HG03103 (cell line): ENCODE measurements around the gene TSSK6.

ENCODE experiments used
- ATAC-seq: cut with Tn5 transposase; IDR thresholded peaks from one replicate; pipeline ENCODE4 v1.9.1; 2021; ENCODE audit warnings: low read depth; ENCODE audit not compliant: unreplicated experiment

The TSSK6 gene

DNA sequence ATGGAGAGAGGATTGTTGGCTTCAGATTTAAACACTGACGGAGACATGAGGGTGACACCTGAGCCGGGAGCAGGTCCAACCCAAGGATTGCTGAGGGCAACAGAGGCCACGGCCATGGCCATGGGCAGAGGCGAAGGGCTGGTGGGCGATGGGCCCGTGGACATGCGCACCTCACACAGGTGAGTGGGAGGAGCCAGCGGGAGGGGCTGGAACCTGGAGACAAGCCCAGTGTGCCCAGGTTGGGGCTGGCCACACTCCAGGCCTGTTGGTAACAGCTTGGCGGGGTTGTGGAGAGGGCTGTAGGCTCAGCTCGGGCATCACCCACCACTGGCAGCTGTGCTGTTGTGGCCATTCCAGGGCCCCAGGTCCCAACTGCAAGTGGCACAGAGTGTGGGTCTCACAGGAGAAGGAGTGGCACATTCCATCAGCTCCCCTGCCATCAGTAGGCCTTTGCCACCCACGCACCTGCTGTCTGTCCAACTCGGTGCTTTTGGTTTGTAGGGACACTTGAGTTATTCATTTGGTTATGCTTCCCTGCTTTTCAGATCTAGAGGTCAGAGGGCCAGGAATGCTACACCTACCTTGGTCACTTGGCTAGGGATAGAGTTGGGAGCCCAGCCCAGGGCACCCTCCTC is 49.8 kb downstream of the TSSK6 start:
- ATAC-seq = no peak

DNA sequence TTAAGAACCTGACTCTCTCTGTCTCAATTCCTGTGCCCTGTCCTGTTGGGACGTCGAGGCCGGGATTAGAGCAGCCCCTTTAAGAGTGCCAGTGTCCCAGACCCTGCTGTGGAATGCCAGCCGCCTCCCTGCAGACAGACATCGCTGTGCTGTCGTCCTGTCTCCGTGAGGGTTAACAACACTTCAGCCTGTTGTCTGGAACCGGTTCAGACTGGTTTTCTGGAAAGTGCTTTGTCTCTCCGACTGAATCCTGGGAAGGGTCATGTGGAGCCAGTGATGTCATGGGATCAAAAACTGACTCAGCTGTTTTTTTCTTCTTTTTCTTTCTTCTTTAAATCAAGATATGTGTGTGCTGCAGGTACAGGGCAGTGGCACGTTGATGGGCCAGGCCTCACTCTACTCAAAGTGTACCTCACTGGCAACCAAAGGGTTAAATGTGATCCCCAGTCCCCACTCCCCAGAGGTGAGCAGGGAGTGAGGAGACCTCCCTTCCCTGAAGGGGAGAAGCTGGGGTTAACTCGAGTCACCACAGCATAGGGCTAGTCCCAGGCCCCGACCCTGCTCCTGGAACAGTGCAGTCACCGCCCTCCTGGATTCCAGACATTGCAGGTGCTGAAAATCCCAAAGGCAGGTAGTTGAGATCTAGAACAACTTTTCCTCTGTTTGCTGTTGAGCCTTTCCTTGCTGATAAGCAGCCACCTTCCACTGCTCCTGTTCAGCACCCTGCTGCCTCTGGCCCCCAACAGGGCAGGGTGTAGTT is 50.8 kb downstream of the TSSK6 start:
- ATAC-seq = no peak
